Measurements from ENCODE around the gene SPRR1B.
"Not testable (repeated sequence)": the region's sequence is repeated elsewhere in the genome, so short reads cannot be mapped to it uniquely, and the experiment has no call there.

The SPRR1B gene

GRCh38 chr1:153001382-153001781 lies 29.6 kb upstream of the SPRR1B start, which contains the start of gene SPRR3:
TSS of gene SPRR3 (plus strand) at chr1:153001749. CDS start at chr1:153003021, 1,272 bp downstream.
- DNase-seq (ENCODE audit: extremely low spot score): no peak
- POLR2A ChIA-PET: no interaction called here
- CTCF ChIA-PET: interaction anchor here (1.5 kb wide), 1 partner anchor 8 kb away, joined by 4 read pairs; no protein-coding TSS in a partner anchor
- no peak for TF ChIP-seq CTCF (IDR thresholded peaks at IDR 0.05; ENCODE audit: control extremely low read depth, extremely low read depth, low read depth, missing control alignments)

- DNase-seq (ENCODE audit: extremely low spot score); POLR2A ChIA-PET; CTCF ChIA-PET: not testable (repeated sequence)
Observed at GRCh38 chr1:153011235-153011758, 19.7 kb upstream of the SPRR1B start.

GRCh38 chr1:153021829-153022228 lies 9.2 kb upstream of the SPRR1B start:
- POLR2A ChIA-PET; DNase-seq (ENCODE audit: extremely low spot score): not testable (repeated sequence)
- CTCF ChIA-PET: interaction anchor here (0.8 to 1.0 kb wide), 2 partner anchors 11 to 96 kb away, joined by 3 read pairs; no protein-coding TSS in a partner anchor

GRCh38 chr1:153022340-153022739 lies 8.7 kb upstream of the SPRR1B start:
- CTCF ChIA-PET; POLR2A ChIA-PET; DNase-seq (ENCODE audit: extremely low spot score): not testable (repeated sequence)

- no peak for TF ChIP-seq CTCF (IDR thresholded peaks at IDR 0.05; ENCODE audit: control extremely low read depth, extremely low read depth, low read depth, missing control alignments)
- ChIA-PET POLR2A (no interaction called here), CTCF (interaction anchor here (0.8 kb wide), 1 partner anchor 9 kb away, joined by 3 read pairs; no protein-coding TSS in a partner anchor)
- no peak for DNase-seq (ENCODE audit: extremely low spot score)
Observed at GRCh38 chr1:153023109-153023508, 7.9 kb upstream of the SPRR1B start.

GRCh38 chr1:153024413-153024812 lies 6.6 kb upstream of the SPRR1B start:
- TF ChIP-seq CTCF (IDR thresholded peaks at IDR 0.05; ENCODE audit: control extremely low read depth, extremely low read depth, low read depth, missing control alignments): no peak
- DNase-seq (ENCODE audit: extremely low spot score): no peak
- ChIA-PET POLR2A (no interaction called here), CTCF (no interaction called here)

GRCh38 chr1:153025797-153026196 lies 5.2 kb upstream of the SPRR1B start:
- POLR2A ChIA-PET: no interaction called here
- CTCF ChIA-PET: no interaction called here
- no peak for TF ChIP-seq CTCF (IDR thresholded peaks at IDR 0.05; ENCODE audit: control extremely low read depth, extremely low read depth, low read depth, missing control alignments)
- no peak for DNase-seq (ENCODE audit: extremely low spot score)

GRCh38 chr1:153028766-153029165 lies 2.2 kb upstream of the SPRR1B start:
- CTCF ChIA-PET: no interaction called here
- DNase-seq (ENCODE audit: extremely low spot score): no peak
- TF ChIP-seq CTCF (IDR thresholded peaks at IDR 0.05; ENCODE audit: control extremely low read depth, extremely low read depth, low read depth, missing control alignments): no peak
- POLR2A ChIA-PET: no interaction called here

All from GM10248 (cell line).